Kidney (tissue), 14 donors: ENCODE measurements around the gene SNAI3. TPM values are rescaled to one million over a fixed set of nuclear protein-coding genes. Genes with fewer than 3 reads are reported as not detected.

Source experiments
- DNase-seq, 5 donors: peaks; one replicate each; pipeline ENCODE4 v3.0.0-alpha.2; 2013 to 2020
- FAIRE-seq: peaks from 2 replicates; lab custom pipeline; 2012; peaks lifted over from hg19 to GRCh38; lab: Jason Lieb, UNC
- H3K27ac ChIP-seq, 2 donors: one replicate each; pipeline ENCODE4 v1.7.0; 2013; ENCODE audit warnings: low read depth in 2 of 2, low read length in 2 of 2, inconsistent platforms in 1 of 2
- H3K27me3 ChIP-seq: one replicate; pipeline ENCODE4 v1.7.1; 2013; ENCODE audit warnings: low read length, inconsistent platforms; ENCODE audit not compliant: control insufficient read depth, insufficient read depth
- H3K36me3 ChIP-seq, 3 donors: one replicate each; pipeline versions ENCODE4 v1.7.0 to v1.7.1; 2013; ENCODE audit warnings: low read length in 3 of 3, control low read depth in 1 of 3, inconsistent platforms in 1 of 3; ENCODE audit not compliant: insufficient read depth in 3 of 3, control insufficient read depth in 2 of 3
- H3K4me1 ChIP-seq, 3 donors: one replicate each; pipeline versions ENCODE4 v1.7.0 to v1.7.1; 2013; ENCODE audit warnings: low read length in 3 of 3, inconsistent platforms in 1 of 3, low read depth in 1 of 3; ENCODE audit not compliant: control insufficient read depth in 2 of 3, insufficient read depth in 2 of 3
- H3K4me3 ChIP-seq, 3 donors: one replicate each; pipeline versions ENCODE4 v1.7.0 to v1.8.1; 2013; ENCODE audit warnings: low read length in 3 of 3, control low read depth in 1 of 3, inconsistent platforms in 1 of 3
- H3K9ac ChIP-seq, 3 donors: one replicate each; pipeline versions ENCODE4 v1.7.0 to v1.7.1; 2013; ENCODE audit warnings: low read length in 3 of 3, control low read depth in 1 of 3, inconsistent platforms in 1 of 3
- H3K9me3 ChIP-seq, 3 donors: one replicate each; pipeline versions ENCODE4 v1.7.0 to v1.7.1; 2013; ENCODE audit warnings: low read length in 3 of 3, control low read depth in 1 of 3, inconsistent platforms in 1 of 3; ENCODE audit not compliant: control insufficient read depth in 2 of 3, insufficient read depth in 1 of 3
- intact Hi-C: fragments of 100-400 bp; cut with DNase I; formaldehyde crosslinking; loops from one replicate; pipeline ENCODE4 v1.11.1; 2022
- polyA plus RNA-seq: library from polyadenylated mRNA; stranded (reverse); fragments of 350-450 nt; fragmentation: Illumina TruSeq; extraction: RNeasy Lipid Tissue Mini Kit (QIAGEN cat#74804); gene quantifications from one replicate; pipeline ENCODE4 v1.2.3, GENCODE V29; 2014; ENCODE audit warnings: low read depth, low replicate concordance; ENCODE audit not compliant: insufficient read depth
- total RNA-seq: library from RNA; stranded (reverse); fragmentation: NEBNext Ultra II Directional; extraction: Animal tissue kit (Norgen Biotek cat#: 25700); gene quantifications from one replicate; pipeline ENCODE4 v1.2.1, GENCODE V29; 2021
- TF ChIP-seq, protein P1 (sequence below): IDR thresholded peaks from 3 replicates; pipeline ENCODE4 v1.5.1; 2012; ENCODE audit warnings: mild to moderate bottlenecking, moderate library complexity, borderline replicate concordance; ENCODE audit not compliant: insufficient read depth; ENCODE audit errors: extremely low read depth
- donor health status: control.
- donor health status: control.
- donor health status: control.
- donor health status: control.
- donor health status: control.
- donor health status: DM: yes; HTN: yes; CAD: no.
- donor health status: Normal renal cell carcinoma (clear cell type).

The SNAI3 gene
- total and polyA plus RNA-seq, 2 donors from 2014 or later: 0.75 to 2.3 TPM

DNA sequence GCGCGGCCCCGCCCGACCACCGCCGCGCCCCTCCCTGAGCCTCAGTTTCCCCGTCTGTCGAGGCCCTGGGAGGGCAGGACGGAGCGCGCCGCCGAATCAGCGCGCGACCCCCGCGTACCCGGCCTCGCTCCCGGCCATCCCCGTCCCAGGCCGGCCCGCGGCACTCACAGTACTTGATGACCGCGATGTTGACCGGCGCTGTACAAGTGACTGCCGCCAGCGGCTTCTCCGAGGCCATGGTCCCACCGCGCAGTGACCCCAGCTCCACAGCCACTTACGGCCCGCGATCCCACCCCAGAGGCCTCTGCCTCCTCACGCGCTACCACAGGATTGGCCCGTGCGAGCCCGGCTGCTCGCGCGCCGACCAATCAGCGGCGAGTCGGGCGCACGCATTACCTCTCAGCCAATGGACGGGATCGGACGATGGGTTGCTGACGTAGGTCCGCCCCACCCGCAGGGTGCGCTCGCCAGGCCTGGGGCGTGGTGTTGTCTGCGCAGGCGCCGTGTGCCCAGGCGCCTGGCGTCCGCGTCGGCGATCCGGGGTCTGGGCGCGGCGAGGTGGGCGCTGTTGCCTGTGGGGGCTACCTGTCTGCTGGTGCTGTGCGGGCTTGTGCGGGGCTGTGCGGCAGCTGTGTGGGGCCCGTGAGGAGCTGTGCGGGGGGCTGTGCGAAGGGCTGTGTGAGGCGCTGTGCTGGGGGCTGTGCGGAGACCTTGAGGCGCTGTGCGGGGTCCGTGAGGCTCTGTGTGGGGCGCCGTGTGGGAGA lies 23.3 kb downstream of the SNAI3 start, which contains the start of gene MVD:
MVD (minus strand) TSS at position 249 of the 764 bp plus-strand sequence; CDS start at position 238, 11 bp downstream.
- peak; percentile 77 for FAIRE-seq
- Histone ChIP-seq H3K4me3 (peak within 1 kb of the TSS; percentile 66 to 82 (median 80)), H3K27ac (peak within 1 kb of the TSS; percentile 74 to 82), H3K9ac (peak within 1 kb of the TSS; percentile 44 to 85 (median 72)), H3K9me3 (no peaks in the 10 kb centered on the region), H3K27me3 (no peaks in the 10 kb centered on the region), H3K36me3 (no peaks in the 10 kb centered on the region), H3K4me1 (peaks cover 0 to 4% (median 0%) of the 10 kb centered on the region in 3 donors)
- TF ChIP-seq, protein P1, sequence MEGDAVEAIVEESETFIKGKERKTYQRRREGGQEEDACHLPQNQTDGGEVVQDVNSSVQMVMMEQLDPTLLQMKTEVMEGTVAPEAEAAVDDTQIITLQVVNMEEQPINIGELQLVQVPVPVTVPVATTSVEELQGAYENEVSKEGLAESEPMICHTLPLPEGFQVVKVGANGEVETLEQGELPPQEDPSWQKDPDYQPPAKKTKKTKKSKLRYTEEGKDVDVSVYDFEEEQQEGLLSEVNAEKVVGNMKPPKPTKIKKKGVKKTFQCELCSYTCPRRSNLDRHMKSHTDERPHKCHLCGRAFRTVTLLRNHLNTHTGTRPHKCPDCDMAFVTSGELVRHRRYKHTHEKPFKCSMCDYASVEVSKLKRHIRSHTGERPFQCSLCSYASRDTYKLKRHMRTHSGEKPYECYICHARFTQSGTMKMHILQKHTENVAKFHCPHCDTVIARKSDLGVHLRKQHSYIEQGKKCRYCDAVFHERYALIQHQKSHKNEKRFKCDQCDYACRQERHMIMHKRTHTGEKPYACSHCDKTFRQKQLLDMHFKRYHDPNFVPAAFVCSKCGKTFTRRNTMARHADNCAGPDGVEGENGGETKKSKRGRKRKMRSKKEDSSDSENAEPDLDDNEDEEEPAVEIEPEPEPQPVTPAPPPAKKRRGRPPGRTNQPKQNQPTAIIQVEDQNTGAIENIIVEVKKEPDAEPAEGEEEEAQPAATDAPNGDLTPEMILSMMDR: peak; percentile 4
- intact Hi-C loops: no loop called here
- DNase-seq: peak; percentile 98 to 99 (median 99)

DNA sequence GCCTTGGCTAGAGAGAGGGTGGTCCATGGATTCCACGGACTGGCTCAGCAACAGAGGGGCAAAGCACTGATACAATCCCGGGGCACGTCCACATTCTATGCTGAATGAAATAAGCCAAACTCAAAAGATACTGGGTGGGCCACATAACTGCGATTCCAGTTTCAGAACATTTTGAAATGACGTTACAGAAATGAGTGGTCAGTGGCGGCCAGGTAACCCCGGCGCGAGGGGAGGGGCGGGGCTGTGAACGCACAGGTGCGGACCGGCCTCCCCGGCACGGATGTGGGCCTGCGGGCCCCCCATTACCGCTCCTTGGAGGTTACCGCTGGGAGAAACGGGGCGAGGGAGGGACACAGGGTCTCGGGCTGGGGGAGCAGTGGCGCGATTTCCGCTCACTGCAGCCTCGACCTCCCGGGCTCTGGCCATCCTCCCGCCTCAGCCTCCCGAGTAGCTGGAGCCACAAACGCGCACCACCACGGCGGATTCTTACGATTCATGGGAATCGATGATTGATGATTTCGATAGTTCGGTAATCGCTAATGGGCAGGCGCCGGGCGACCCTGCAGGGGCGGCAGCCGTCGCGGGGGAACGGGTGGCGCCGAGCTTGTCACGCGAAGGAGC lies 24.0 kb downstream of the SNAI3 start:
- FAIRE-seq (no peak), DNase-seq (peak in 1 of 5 donors; percentile 65)
- TF ChIP-seq, protein P1: no peak

DNA sequence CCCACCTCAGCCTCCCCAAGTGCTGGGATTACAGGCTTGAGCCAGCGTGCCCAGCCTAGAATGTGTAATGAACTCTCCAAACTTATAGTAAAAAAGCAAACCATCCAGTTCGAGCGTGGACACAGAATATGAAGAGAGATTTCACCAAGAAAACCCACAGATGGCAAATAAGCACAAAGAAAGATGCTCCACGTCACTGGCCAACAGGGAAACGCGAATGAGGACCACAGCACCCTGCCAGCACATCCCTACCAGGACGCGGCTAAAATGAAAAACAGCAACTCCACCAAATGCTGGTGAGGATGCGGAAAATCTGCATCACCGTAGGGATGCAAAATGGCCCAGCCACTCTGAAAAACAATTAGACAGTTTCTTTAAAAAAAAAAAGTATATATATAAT lies 24.8 kb downstream of the SNAI3 start:
- H3K4me3 ChIP-seq: no peak overlapping the region
- TF ChIP-seq, protein P1: no peak
- H3K36me3 ChIP-seq: no peaks in the 10 kb centered on the region
- intact Hi-C loops: no loop called here
- H3K27ac ChIP-seq: no peak overlapping the region
- H3K27me3 ChIP-seq: no peaks in the 10 kb centered on the region
- no peak overlapping the region for H3K9ac ChIP-seq
- peaks cover 0 to 4% (median 0%) of the 10 kb centered on the region in 3 donors for H3K4me1 ChIP-seq
- FAIRE-seq (no peak), DNase-seq (no peak)
- H3K9me3 ChIP-seq: no peaks in the 10 kb centered on the region

More for the DNA sequence above, 24.0 kb downstream of the SNAI3 start:
- Histone ChIP-seq H3K9ac (peak overlapping the region; percentile 44 to 85 (median 67)), H3K4me3 (peak overlapping the region; percentile 61 to 82 (median 80)), H3K4me1 (peaks cover 0 to 4% (median 0%) of the 10 kb centered on the region in 3 donors), H3K27ac (peak overlapping the region; percentile 74 to 82), H3K27me3 (no peaks in the 10 kb centered on the region), H3K9me3 (no peaks in the 10 kb centered on the region), H3K36me3 (no peaks in the 10 kb centered on the region)
- intact Hi-C loops: no loop called here
